NB4 (cell line): Measurements from ENCODE around the gene ASB1.

Experiments
- DNase-seq: peaks from one replicate; pipeline ENCODE4 v3.0.0; 2010; ENCODE audit warnings: low read depth
- H3K4me3 ChIP-seq: one replicate; pipeline ENCODE4 v1.5.1; 2011; ENCODE audit warnings: mild to moderate bottlenecking, low read depth, low read length, moderate library complexity
- CTCF ChIP-seq: IDR thresholded peaks from one replicate; pipeline ENCODE4 v1.5.1; 2012; ENCODE audit warnings: low read depth, low read length
- MYC ChIP-seq: IDR thresholded peaks from 2 replicates; pipeline ENCODE4 v1.6.1; 2011; ENCODE audit warnings: low read depth, low read length
- POLR2A ChIP-seq: IDR thresholded peaks from 2 replicates; pipeline ENCODE4 v1.6.1; 2011; ENCODE audit warnings: mild to moderate bottlenecking; ENCODE audit not compliant: insufficient read length; ENCODE audit errors: extremely low read depth
- TF ChIP-seq, protein P1 (sequence below): IDR thresholded peaks from 2 replicates; pipeline ENCODE4 v1.6.1; 2011; ENCODE audit warnings: low read depth, low read length

The ASB1 gene

GRCh38 chr2:238444242-238444641 is 17.5 kb downstream of the ASB1 start:
- DNase-seq: no peak
- H3K4me3 ChIP-seq: no peak overlapping the region
- TF ChIP-seq POLR2A: no peak
- no peak for TF ChIP-seq MYC
- TF ChIP-seq, protein P1, sequence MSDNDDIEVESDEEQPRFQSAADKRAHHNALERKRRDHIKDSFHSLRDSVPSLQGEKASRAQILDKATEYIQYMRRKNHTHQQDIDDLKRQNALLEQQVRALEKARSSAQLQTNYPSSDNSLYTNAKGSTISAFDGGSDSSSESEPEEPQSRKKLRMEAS: no peak
- no peak for TF ChIP-seq CTCF

DNA sequence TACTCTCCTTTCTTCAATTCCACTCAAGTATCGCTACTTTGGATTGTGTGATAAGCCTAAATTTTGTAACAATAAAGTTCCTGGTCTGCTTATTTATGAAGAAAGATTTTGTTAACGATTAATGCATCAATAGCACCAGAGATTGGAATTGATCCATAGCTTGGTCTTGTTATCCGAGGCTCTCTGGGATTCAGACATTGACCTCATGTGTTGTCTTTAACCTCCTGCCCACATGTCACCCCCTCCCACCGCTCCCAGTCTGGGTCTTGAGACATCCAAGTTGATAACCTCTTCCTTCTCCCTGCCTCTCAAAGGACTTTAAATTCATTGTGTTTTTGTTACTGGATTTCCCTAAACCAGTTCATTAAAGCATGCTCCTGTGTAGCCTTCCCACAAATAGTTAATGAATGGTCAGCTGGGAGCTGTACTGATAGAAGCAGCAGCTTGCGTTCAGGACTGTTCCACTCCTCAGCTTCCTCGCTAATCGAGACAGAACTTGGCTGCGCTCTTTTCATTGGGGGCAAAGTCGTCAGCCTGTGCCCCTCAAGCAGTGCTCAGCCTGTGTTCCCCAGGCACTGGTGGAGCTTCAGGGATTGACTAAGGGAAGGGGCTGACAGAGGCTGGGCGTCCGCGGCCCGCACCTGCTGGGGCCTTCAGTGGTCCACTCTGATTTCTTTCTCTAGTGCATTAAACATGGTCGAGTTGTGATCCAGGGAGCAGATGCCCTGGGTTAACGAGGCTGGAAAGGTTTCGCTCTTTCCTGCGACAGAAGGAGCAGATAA is 18.9 kb downstream of the ASB1 start:
- no peak for DNase-seq
- H3K4me3 ChIP-seq: no peak overlapping the region
- TF ChIP-seq, protein P1: no peak
- no peak for TF ChIP-seq POLR2A
- TF ChIP-seq MYC: no peak
- TF ChIP-seq CTCF: no peak

DNA sequence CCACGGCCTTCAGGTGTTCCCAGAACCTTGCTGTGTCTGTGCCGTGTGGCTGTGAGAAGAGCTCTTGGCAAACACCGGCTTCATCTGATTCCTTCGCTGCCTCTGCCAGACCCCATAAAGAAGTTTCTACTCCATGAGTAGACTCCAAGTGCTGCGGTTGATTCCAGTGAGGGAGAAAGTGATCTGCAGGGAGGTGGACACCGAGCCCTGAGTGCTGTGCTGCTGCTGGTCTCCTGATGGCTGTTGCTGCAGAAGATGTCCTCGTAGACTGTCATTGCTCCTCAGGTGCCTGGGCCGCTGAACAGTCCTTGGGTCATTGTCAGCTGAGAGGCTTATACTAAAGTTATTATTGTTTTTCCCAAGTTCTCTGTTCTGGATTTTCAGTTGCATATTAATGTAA is 19.6 kb downstream of the ASB1 start:
- DNase-seq: no peak
- TF ChIP-seq MYC (no peak), CTCF (no peak), POLR2A (no peak)
- TF ChIP-seq, protein P1: no peak

GRCh38 chr2:238448031-238448955 is 21.6 kb downstream of the ASB1 start:
- H3K4me3 ChIP-seq: no peak overlapping the region
- DNase-seq: no peak
- TF ChIP-seq POLR2A (no peak), MYC (no peak), CTCF (no peak)
- TF ChIP-seq, protein P1: no peak

More for the DNA sequence above, 19.6 kb downstream of the ASB1 start:
- no peak overlapping the region for H3K4me3 ChIP-seq

DNA sequence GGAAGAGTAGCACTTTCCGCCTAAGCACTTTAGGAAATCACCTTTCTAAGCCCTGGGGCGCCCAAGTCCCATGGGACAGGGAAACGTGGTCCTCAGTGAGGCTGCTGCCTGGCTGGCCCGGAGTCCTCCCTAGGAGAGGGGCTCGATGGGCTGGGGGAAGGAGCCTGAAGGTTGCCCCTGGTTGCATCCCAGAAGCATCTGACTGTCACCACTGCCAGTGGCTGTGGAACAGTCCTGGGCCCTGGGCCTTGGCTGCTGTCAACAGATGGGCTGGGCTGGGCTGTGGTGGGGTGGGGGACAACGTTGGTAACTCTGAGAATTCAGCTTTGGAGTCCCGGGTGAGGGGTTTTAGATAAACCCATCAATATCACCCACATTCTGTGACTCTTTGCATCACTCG is 22.5 kb downstream of the ASB1 start:
- no peak for DNase-seq
- no peak overlapping the region for H3K4me3 ChIP-seq
- TF ChIP-seq CTCF: no peak
- TF ChIP-seq, protein P1: no peak
